SH-SY5Y (cell line): ENCODE measurements around the gene KRTAP21-2.

Experiments
- GATA2 ChIP-seq: IDR thresholded peaks from 2 replicates; pipeline ENCODE4 v1.6.1; 2011; ENCODE audit warnings: mild to moderate bottlenecking, low read depth, low read length
- GATA3 ChIP-seq: IDR thresholded peaks from 2 replicates; pipeline ENCODE4 v1.6.1; 2011; ENCODE audit warnings: low read depth, mild to moderate bottlenecking, low read length, moderate library complexity

DNA sequence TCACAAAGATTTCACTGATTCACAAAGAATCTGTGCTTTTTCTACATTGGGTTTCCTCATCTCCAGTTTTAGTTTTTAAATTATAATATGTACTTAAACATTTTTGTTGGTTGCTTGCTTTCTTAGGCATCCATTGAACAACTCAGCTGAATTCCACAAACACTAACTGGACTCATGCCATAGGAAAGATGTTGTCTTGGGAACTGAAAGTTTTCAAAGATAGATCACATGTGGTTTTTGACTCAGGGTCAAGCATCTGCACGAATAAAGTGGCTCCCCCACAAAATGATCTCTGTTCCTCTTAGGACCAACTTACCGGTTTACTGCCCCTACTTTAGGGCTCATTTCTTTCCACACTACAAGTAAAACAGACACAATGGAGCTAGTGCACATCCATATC is 11.2 kb upstream of the KRTAP21-2 start:
- TF ChIP-seq GATA2 (no peak), GATA3 (no peak)
